HepG2 (cell line): ENCODE results near the gene CLDN20. TPM values are rescaled to one million over a fixed set of nuclear protein-coding genes. Genes with fewer than 3 reads are reported as not detected.

Experiments used
- AHDC1 ChIP-seq: sonication (generic); formaldehyde crosslinking; IDR thresholded peaks from 2 replicates; pipeline ENCODE4 v1.5.1; 2020; ENCODE audit warnings: mild to moderate bottlenecking, missing genetic modification reagents, borderline replicate concordance
- EEA1 ChIP-seq: sonication (generic); formaldehyde crosslinking; IDR thresholded peaks from 2 replicates; pipeline ENCODE4 v1.5.1; 2020; ENCODE audit warnings: mild to moderate bottlenecking, missing genetic modification reagents, borderline replicate concordance
- JUN ChIP-seq: sonication (generic); formaldehyde crosslinking; IDR thresholded peaks from 2 replicates; pipeline ENCODE4 v1.4.0; 2020; ENCODE audit warnings: mild to moderate bottlenecking, missing genetic modification reagents
- MAFF ChIP-seq: IDR thresholded peaks from 2 replicates; pipeline ENCODE4 v1.6.1; 2011; ENCODE audit warnings: low read depth, low read length, improper control_type of control experiment
- MYPOP ChIP-seq: sonication (generic); formaldehyde crosslinking; IDR thresholded peaks from 2 replicates; pipeline ENCODE4 v1.8.1; 2023; ENCODE audit warnings: mild to moderate bottlenecking, moderate library complexity, missing genetic modification reagents
- SIN3B ChIP-seq: fragments of 150-350 bp; IDR thresholded peaks from 2 replicates; pipeline ENCODE4 v1.6.1; 2014; ENCODE audit warnings: low read length
- TMF1 ChIP-seq: sonication (generic); formaldehyde crosslinking; IDR thresholded peaks from 2 replicates; pipeline ENCODE4 v1.8.1; 2022; ENCODE audit warnings: low read depth, missing genetic modification reagents
- ZFX ChIP-seq: sonication (generic); formaldehyde crosslinking; IDR thresholded peaks from 2 replicates; pipeline ENCODE4 v1.4.0; 2020; ENCODE audit warnings: mild to moderate bottlenecking, low read depth, missing genetic modification reagents, moderate library complexity
- ZNF101 ChIP-seq: sonication (generic); formaldehyde crosslinking; IDR thresholded peaks from 2 replicates; pipeline ENCODE4 v1.4.0; 2020; ENCODE audit warnings: mild to moderate bottlenecking, low read depth, missing genetic modification reagents, borderline replicate concordance
- ZNF275 ChIP-seq: sonication (generic); formaldehyde crosslinking; IDR thresholded peaks from 2 replicates; pipeline ENCODE4 v1.8.0; 2022; ENCODE audit warnings: missing genetic modification reagents, mild to moderate bottlenecking, inconsistent platforms, borderline replicate concordance
- ZNF589 ChIP-seq: sonication (generic); formaldehyde crosslinking; conservative IDR thresholded peaks from 2 replicates; pipeline ENCODE4 v1.8.0; 2022; ENCODE audit warnings: mild to moderate bottlenecking, moderate library complexity, missing genetic modification reagents
- ZNF687 ChIP-seq: sonication (generic); formaldehyde crosslinking; IDR thresholded peaks from 2 replicates; pipeline ENCODE4 v1.5.1; 2020; ENCODE audit warnings: mild to moderate bottlenecking, missing genetic modification reagents, moderate library complexity
- ZSCAN31 ChIP-seq: sonication (generic); formaldehyde crosslinking; IDR thresholded peaks from 2 replicates; pipeline ENCODE4 v1.5.0; 2020; ENCODE audit warnings: low read depth, mild to moderate bottlenecking, missing genetic modification reagents
- polyA plus RNA-seq, 8 experiments: library from polyadenylated mRNA; depleted of rRNA in 3 of 8; stranded (reverse) in 7 of 8; unstranded in 1 of 8; fragments of >200 nt; fragmentation: Illumina TruSeq in 4 of 8; extraction: Trizol in 4 of 8; gene quantifications; 2 replicates each; pipeline versions ENCODE4 v1.2.1 to v1.2.3, GENCODE V29; 2011 to 2016; ENCODE audit warnings: low read depth in 4 of 8, missing spikeins in 1 of 8, mixed read lengths in 1 of 8; ENCODE audit not compliant: insufficient read depth in 1 of 8
- total RNA-seq, 5 experiments: library from RNA; depleted of rRNA; stranded (reverse); fragments of >200 nt; fragmentation: Illumina TruSeq; extraction: Trizol; gene quantifications; 2 replicates each; pipeline ENCODE4 v1.2.3, GENCODE V29; 2016; ENCODE audit warnings: low read depth in 1 of 5
- TF ChIP-seq, protein P1 (sequence below): sonication (generic); formaldehyde crosslinking; IDR thresholded peaks from 2 replicates; pipeline ENCODE4 v1.4.0; 2020; ENCODE audit warnings: missing genetic modification reagents

Gene CLDN20
- total and polyA plus RNA-seq, 2 of the 13 experiments (the other 11 are each of a cell fraction or from before 2014, with no cell fraction given), result not detected

- TF ChIP-seq ZNF275 (CRISPR knock-in tag), result no peak
- TF ChIP-seq SIN3B, result no peak
- no peak; the same call in 1 of the 2 replicates for TF ChIP-seq AHDC1
- peak; percentile 59 for TF ChIP-seq ZFX (CRISPR knock-in tag)
- no peak; the same call in 1 of the 2 replicates for TF ChIP-seq EEA1 (CRISPR knock-in tag)
- peak; percentile 91 for TF ChIP-seq ZNF687
- peak; percentile 88 for TF ChIP-seq ZSCAN31 (CRISPR knock-in tag)
- TF ChIP-seq MAFF, result peak; percentile 1; the same call in 1 of the 2 replicates
- no peak for TF ChIP-seq ZNF101 (CRISPR knock-in tag)
- TF ChIP-seq, protein P1, sequence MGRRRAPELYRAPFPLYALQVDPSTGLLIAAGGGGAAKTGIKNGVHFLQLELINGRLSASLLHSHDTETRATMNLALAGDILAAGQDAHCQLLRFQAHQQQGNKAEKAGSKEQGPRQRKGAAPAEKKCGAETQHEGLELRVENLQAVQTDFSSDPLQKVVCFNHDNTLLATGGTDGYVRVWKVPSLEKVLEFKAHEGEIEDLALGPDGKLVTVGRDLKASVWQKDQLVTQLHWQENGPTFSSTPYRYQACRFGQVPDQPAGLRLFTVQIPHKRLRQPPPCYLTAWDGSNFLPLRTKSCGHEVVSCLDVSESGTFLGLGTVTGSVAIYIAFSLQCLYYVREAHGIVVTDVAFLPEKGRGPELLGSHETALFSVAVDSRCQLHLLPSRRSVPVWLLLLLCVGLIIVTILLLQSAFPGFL (CRISPR knock-in tag), result no peak
- 0 out of 2 replicates have a peak, but pooled peaks have one; percentile 66 for TF ChIP-seq ZNF589
- no peak; the same call in 1 of the 2 replicates for TF ChIP-seq JUN
- TF ChIP-seq TMF1 (CRISPR knock-in tag), result no peak
- TF ChIP-seq MYPOP (CRISPR knock-in tag), result peak; percentile 36; the same call in 1 of the 2 replicates
These were observed 62.1 kb downstream of the CLDN20 start (continued) for GRCh38 chr6:155325700-155326516.
